Activated naive CD8-positive, alpha-beta T cell treated with anti-CD3 and anti-CD28 coated beads, Interleukin-2, amount 50 U/mL, for 16 hours (primary cell): Measurements from ENCODE around the gene EPHA3.

Source experiments
- DNase-seq: peaks from one replicate; pipeline ENCODE4 v3.0.0-alpha.2; 2020; ENCODE audit warnings: low read depth, low spot score

Gene EPHA3

DNA sequence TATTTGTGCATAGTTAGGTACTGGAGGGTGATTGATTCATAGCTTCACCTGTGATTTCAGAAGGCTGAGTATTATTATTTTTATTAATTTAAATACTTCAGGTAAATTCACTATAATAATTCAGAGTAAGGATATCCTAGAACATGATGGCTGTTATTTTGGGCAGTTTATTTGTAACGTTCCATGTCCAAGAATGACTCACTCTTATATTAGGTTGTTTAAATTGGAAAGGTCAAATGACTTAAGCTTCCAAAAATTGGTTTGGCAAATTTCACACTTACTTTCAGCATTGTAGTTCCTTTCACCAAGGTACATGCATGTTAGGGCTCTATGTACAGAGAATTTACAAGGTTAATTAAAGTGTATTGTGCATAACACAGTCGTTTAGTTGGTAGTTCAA, 120.2 kb downstream of the EPHA3 start:
- no peak for DNase-seq

GRCh38 chr3:89232155-89232554, 124.7 kb downstream of the EPHA3 start:
- DNase-seq, result no peak

DNA sequence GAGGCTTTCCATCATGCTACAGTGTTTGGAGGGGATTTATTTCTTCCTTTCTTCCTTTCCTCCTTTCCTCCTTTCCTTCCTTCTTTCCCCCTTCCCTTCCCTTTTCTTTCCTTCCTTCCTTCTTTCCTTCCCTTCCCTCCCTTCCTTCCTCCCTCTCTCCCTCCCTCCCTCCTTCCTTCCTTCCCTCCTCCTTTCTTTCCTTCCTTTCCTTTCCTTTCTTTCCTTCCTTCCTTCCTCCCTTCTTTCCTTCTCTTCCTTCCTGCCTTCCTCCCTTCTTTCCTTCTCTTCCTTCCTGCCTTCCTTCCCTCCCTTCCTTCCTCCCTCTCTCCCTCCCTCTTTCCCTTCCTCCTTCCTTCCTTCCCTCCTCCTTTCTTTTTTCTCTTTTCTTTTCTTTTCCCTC, 127.2 kb downstream of the EPHA3 start:
- no peak for DNase-seq

DNA sequence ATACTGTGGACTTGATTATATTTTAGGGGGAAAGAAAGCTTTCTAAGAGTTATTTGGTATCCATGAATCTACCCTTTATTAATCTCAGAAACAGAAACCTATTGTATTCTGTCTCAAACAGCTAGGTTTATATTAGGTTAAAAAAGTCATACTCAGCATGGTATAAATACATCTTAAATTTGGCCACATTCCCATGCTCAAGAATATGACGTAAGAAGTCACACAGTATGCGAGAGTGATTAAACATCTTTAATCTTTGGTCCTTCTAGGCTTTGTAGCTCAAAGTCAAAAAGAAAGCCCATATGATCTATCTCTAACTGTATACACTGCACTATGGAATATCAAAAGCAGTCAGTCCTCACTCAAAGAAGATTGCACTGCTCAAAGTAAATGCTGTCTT, 131.4 kb downstream of the EPHA3 start:
- DNase-seq, result no peak

DNA sequence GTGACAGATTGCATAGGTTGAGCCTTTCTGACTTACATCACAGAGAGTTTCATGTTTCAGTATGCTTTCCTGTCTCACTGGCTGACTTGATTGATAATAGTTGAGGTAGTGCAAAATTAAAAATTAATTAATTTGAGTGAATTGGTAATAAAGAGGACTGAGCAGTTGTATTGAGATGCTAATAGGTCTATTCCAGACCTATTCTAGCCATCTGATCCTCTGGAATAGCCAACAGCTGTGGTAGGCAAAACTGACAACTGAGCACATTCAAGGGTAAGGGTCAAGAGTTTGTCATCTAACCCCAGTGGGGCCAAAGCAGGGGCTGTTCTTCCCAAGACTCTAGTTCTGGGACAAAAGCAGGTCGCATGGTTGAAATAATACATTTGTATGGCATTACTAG, 132.4 kb downstream of the EPHA3 start:
- DNase-seq, result no peak

DNA sequence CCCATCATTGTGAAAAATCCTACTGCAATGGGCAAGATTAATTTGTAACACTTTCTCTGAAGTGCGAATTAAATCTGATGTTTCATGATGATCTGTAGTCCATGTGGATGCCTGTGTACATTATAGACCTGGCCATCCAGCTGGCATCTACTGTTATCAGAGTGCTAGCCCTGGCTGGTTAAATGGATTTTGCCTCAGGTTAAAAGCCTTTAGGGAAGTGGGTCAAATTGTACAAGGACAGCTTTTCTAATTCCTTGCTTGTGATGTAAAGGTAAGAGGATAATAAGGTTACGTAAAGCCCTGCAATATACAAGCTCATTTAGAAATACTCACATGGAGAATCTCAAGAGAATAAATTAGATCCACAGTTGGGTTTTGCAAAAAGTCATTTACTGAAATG, 138.2 kb downstream of the EPHA3 start:
- DNase-seq, result no peak

- DNase-seq, result no peak
Measured at GRCh38 chr3:89246326-89246725, 138.9 kb downstream of the EPHA3 start.

GRCh38 chr3:89250742-89251141, 143.3 kb downstream of the EPHA3 start:
- DNase-seq, result no peak

GRCh38 chr3:89252016-89252415, 144.6 kb downstream of the EPHA3 start:
- DNase-seq, result no peak

- no peak for DNase-seq
Measured at GRCh38 chr3:89252860-89253259, 145.4 kb downstream of the EPHA3 start.

- DNase-seq, result no peak
Measured at GRCh38 chr3:89256395-89256794, 149.0 kb downstream of the EPHA3 start.

DNA sequence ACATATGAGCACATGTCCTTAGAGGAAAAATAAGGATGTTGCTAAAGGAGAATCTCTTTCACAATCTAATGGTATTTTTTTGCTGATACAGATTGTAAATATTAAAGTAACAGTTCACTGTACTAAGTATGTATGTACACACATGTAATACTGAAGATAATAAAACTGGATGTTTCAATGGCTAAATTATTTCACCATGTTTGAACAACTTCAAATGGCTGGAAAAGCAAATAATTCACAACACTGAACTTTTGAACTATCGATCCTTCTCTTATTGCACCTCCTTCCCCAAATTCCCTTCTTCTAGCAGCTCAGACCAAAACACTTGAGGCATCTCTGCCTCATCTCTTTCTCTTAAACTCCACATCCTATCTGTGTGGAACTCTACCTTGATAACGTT, 149.5 kb downstream of the EPHA3 start:
- no peak for DNase-seq

DNA sequence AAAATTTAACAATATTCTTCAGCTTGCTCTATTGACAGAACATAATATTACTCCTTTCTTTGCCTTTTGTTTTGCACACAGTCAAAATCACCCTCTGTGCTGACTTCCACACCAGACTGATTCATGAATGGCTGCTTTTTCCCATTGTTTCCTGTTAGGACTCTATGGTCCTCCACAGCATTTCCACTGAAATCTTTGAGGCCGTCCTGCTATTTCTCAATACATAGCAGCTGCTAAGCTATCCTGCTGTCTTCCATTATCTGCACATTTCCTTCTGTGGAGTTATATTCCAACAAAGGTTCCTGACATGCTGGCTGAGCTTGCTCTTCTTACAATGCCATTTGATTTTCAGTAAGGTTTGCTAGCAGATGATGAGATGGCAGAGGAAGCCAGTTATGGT, 153.3 kb downstream of the EPHA3 start:
- no peak for DNase-seq

DNA sequence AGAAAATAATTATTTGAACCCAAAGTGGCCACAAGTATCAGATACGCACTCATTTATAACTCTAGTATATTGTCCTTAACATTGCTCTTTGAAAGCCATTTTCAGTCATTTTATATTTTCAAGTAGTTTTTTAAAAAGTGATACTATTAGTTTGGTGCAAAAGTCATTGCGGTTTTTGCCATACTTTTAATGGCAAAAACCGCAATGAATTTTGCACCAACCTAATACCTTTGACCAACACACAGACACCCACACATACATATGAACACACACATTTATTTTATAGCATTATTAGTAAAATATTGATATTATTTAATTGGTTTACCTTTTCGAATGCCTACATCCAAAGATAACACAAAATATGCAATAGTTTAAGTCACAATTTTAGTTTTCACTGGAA, 154.3 kb downstream of the EPHA3 start:
- no peak for DNase-seq

DNA sequence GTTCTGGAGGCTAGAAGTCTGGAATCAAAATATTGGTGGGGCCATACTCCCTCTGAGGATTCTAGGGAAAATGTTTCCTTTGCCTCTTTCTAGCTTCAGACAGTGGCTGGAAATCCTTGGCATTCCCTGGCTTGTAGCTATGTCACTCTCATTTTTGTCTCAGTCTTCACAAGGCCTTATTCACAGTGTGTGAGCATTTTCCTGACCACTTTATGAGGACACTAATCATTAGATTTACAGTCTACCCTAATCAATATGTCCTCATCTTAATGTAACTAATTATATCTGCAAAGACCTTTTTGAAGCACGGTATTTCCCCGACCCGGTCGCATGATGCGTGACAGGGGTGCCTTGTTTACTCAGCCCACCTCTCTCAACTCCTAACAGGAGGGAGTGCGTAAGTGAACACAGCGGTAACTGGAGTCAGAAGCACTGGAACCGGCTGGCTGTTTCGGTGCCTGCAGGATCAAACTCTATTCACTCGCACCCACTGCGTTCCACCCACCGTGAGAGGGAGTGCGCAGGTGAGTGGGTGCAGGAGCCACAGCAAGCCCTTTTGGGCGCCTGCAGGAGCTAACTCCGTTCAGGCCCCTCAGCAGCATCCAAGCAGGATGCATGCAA, 155.0 kb downstream of the EPHA3 start:
- DNase-seq, result no peak

GRCh38 chr3:89264037-89264560, 156.7 kb downstream of the EPHA3 start:
- no peak for DNase-seq

DNA sequence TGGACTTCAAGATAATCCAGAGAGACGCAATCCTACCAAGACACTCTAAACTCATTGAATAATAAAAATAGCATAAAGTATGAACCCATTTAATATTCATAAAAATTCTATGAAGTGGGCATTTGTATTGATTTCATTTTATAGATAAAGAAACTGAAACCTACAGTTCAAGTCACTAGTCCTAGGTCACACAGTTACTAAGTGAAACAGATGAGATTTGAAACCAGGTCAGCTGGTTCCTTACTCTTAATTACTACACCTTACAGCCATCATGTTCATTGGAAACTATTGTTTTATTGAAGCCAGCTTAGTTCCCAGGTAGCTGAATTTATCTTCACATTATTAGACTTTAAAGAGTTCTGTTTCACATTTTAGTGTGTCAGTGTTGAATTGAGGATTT, 158.7 kb downstream of the EPHA3 start:
- no peak for DNase-seq

DNA sequence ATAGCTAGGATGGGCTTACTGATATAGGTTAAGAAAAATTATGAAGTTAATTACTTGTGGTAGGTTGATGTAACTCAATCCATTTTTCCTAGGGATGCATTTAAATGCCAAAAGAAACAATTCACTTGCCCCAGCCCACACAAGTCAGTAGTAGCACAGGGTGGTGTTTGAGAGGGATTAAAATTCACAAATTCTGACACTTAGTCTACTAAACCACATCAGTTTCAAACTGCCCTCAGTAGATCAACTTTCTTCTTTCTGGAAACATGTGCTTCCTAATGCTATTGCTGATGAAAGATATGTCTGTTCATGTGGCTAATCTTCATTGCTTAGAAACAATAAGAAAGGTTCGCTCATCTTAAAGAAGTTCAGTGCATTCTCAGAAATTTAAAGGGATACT, 160.6 kb downstream of the EPHA3 start:
- DNase-seq, result no peak

DNA sequence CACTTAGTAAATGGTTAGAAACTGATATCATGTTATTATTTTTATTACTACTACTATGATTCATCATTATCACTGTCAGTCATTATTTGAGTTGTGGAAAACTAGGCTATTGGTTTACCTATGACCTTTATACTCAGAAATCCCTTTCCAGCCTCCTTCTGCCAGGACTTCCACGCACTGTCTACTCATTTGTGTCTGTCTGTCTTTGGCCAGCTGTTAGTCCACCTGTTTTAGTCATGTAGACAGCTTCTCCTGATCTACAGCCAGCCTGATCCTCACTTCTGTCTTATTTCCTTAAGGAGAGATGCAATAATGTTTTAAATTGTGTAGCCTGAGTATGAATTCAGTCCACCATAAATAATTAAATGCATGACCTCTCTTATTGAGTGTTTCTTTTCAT, 162.8 kb downstream of the EPHA3 start:
- no peak for DNase-seq

GRCh38 chr3:89275001-89275400, 167.6 kb downstream of the EPHA3 start:
- no peak for DNase-seq

DNA sequence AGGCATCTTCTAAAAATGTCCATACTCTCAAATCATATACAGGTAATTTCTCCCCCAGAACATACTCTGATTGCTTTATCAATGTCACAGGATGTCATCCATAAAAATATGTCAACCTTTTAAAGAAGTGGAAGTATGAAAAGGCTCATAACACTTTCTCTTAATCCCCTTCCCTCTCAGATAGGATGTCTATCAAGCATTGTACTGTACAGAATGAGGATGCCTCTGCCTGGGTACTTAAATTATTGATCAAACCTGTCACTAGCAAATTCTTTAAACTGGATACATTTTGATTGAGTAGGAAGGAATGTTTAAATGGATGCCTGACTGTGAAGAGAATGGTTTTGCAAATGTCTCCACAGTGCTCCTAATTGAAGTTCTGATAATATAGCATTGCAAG, 168.7 kb downstream of the EPHA3 start:
- no peak for DNase-seq

DNA sequence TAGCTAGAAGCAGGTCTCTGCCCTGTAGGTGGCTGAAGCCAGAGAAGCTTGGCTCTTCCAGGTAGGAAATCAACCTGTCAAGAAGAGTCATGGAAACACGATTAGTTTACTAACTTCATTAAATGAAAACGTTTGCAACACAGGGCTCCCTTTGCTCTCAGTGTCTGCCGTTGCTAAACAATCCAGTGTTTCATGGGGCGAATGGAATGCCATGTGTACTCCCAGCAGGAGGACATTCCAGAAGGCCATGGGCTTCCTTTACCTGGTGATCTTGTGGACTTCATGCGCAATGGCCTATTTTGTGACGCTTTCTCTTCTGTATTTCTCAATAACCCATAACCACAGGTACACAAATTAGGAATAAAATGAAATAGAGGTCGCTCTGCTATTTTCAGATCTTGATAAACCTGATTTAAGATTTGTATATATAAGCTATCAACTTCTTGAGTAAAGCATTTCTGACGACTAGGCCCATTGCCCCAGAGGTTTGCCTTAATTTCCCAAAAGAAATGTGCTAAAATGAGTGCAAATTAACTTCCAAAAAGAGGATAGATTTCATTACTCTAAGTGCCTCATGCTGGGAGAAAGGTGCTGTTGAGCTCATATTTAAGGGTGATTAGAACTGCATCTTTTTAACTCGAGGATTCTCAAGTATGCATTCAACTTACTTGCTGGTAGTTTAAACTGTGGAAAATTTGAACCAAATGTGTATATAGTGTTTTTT, 171.0 kb downstream of the EPHA3 start:
- no peak for DNase-seq

DNA sequence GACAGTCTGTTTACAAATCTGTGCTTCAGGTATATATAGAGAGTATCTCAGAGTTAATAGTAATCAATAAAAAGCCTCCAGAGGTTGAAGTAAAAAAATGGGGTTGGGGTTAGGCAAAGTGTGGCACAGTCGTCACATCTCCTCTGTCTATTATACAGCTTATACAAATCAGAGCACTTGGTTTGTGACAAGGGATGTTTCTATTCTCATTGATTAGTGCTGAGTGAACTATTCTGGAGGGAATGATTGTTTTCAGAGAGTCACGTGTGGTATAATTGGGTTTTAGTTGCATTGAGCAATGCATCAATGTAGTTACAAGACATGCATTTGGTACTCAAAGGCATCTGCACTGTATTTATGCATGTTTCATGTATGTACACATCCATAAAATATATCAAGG, 172.9 kb downstream of the EPHA3 start:
- no peak for DNase-seq
